ENCODE results near the gene TRIM13.
"Not testable (repeated sequence)": the region's sequence is repeated elsewhere in the genome, so short reads cannot be mapped to it uniquely, and the experiment has no call there.

The TRIM13 gene

DNA sequence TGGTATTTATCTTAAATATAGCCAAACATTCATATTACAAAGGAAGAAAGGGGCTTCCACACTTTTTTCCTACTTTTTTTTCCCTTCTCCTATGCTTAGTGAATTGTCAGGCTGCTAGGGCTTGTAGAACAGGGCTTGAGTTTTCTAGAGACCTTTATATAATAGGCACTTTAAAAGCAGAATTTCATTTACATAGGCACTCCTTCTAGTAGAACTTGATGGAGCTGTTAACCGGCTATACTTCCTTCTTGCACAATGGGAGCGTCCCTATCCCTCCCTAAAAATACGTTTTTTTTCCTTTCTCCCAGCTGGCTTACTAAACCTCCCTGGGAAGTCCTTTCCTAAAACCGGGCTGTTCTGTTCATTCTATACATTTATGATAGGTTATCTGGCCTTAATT is 1.1 kb downstream of the TRIM13 start:
- DNase-seq (ENCODE audit: low read depth) = no peak

DNA sequence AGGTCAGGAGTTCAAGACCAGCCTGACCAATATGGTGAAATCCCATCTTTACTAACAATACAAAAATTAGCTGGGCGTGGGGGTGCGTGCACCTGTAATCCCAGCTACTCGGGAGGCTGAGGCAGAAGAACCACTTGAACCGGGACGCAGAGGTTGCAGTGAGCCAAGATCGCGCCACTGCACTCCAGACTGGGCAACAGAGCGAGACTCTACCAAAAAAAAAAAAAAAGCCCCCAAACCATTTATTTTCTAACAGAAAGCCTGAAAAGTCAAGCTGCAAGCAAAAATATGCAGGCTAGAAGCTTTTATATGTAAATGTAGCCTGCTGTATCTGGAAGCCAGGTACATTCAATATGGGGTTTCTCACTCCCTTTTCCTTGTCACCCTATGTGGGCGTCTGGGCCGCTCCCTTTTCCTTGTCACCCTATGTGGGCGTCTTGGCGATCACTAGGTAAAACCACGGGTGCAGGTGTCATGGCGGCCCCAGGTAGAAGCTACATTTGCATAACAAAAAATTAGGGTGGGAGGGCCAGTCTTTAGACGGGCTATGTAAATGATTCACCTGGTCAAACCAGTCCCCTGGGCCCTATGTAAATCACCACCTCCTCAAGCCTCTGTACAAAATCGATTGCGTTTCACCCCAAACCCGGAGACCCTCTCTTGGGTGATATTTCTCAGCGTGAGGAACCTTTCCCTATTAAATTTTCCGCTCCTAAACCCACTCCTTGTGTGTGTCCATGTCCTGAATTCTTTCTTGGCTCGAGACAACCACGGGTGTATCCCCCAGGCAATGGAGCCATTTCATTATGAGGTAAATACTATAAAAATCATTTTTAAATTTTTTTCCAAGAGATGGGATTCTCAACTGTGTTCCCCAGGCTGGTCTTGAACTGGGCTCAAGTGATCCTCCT is 2.1 kb downstream of the TRIM13 start:
- no peak for DNase-seq (ENCODE audit: low read depth)

DNA sequence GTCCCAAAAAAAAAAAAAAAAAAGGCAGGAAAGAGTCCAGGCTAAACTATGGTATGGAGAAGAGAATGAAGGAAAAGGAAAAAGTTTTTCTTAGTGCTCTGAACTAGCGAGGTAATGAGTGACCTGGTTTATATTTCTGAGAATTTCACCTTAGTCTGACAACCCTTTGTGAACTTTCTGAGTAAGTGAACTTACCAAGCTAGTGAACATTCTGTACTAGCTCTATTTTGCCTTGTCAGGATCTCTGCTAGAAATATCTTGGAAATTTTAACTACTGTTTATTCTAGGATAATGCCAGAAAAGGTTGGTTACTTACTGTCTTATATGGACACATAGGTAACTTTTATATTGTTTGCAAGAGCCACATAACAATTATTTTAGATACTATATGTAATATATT is 4.4 kb downstream of the TRIM13 start:
- no peak for DNase-seq (ENCODE audit: low read depth)

DNA sequence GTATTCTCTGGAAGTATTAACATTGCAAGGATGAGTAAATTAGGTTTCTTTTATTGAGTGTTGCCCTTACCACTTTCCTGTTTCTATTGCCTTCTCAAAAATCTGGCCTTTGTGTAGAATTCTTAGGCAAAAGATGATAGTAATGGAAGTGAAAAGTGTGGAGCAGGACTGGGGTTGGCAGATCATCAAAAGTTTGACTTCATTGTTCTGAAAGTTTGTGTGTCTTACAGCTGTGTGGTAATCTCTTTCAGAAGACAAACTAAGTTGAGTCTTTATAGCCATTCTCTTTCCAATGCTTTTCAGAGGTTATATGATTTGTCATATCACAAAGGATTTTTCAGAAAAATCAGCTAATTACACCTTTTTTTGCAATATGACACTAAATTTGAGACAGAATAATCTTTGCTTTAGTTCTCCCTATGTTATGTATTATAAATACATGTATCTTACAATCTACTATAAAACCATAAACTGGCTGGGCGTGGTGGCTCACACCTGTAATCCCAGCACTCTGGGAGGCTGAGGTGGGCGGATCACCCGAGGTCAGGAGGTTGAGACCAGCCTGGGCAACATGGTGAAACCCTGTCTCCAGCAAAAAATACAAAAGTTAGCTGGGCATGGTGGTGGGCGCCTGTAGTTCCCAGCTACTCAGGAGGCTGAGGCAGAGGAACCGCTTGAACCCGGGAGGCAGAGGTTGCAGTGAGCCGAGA is 9.7 kb downstream of the TRIM13 start:
- DNase-seq (ENCODE audit: low read depth) = no peak

DNA sequence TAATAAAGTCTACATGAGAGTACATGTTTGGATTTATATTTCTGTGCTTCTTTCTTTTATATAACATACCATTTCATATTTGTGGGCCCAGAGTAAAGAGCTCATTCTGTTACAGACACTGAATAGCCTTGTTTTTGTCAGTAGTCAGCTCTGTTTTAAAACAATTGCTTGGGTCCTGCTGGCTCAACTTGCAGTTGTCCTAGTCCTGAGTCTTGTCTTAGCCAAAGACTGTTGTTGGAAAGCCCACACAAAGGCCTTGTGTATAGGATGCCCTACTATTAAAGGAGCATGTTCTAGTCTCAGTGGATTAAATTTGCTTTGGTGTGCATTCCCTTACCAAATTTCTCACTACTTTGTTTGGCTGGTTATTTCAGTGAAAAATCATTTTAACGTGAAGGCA is 14.6 kb downstream of the TRIM13 start:
- no peak for DNase-seq (ENCODE audit: low read depth)

DNA sequence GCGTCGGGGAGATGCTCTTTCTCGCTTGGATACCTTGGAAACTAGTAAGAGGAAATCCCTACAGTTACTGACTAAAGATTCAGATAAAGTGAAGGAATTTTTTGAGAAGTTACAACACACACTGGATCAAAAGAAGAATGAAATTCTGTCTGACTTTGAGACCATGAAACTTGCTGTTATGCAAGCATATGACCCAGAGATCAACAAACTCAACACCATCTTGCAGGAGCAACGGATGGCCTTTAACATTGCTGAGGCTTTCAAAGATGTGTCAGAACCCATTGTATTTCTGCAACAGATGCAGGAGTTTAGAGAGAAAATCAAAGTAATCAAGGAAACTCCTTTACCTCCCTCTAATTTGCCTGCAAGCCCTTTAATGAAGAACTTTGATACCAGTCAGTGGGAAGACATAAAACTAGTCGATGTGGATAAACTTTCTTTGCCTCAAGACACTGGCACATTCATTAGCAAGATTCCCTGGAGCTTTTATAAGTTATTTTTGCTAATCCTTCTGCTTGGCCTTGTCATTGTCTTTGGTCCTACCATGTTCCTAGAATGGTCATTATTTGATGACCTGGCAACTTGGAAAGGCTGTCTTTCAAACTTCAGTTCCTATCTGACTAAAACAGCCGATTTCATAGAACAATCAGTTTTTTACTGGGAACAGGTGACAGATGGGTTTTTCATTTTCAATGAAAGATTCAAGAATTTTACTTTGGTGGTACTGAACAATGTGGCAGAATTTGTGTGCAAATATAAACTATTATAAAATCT is 15.7 kb downstream of the TRIM13 start:
- no peak for DNase-seq (ENCODE audit: low read depth)

DNA sequence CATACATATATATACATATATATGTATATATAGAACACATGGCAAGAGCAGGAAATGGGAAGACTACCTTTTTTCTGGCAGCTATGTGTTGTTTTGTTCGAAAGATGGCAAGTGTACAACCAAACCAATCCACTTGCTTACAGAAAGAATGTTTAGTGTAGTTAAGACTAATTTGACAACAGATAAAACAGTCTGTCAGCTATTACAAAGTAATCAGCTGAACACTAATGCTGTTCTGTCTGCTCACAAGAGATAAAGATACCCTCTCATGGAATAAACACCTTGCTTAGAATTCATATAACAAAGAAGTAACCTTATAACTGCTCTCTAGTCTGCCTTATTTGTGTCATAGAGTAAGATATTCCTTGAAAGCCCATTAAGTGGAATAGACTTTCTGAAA is 17.5 kb downstream of the TRIM13 start:
- no peak for DNase-seq (ENCODE audit: low read depth)

DNA sequence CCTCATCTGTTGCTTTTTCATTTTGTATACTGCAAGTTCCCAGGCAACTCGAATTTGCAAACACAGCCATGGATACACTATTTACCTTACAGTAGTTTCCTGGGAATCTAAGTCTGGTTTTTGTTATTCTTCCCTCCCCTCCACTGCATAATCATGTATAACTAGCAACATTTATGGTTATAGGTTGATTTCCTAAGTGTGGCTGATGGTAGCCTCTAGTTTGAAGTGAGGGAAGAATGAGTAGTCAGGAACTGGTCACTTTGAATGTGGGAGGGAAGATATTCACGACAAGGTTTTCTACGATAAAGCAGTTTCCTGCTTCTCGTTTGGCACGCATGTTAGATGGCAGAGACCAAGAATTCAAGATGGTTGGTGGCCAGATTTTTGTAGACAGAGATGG is 18.4 kb downstream of the TRIM13 start, which contains the start of gene KCNRG:
Gene KCNRG, plus strand, starts transcription at position 187 of the 400 bp plus-strand sequence. Its CDS starts 50 bp downstream, at position 237.
- DNase-seq (ENCODE audit: low read depth) = no peak

DNA sequence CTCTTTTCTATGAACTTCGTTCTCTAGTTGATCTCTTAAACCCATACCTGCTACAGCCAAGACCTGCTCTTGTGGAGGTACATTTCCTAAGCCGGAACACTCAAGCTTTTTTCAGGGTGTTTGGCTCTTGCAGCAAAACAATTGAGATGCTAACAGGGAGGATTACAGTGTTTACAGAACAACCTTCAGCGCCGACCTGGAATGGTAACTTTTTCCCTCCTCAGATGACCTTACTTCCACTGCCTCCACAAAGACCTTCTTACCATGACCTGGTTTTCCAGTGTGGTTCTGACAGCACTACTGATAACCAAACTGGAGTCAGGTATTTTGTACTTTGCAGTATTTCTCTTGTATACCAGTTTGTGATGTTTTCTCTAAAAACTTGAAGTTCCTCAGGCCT is 18.9 kb downstream of the TRIM13 start:
- no peak for DNase-seq (ENCODE audit: low read depth)

DNA sequence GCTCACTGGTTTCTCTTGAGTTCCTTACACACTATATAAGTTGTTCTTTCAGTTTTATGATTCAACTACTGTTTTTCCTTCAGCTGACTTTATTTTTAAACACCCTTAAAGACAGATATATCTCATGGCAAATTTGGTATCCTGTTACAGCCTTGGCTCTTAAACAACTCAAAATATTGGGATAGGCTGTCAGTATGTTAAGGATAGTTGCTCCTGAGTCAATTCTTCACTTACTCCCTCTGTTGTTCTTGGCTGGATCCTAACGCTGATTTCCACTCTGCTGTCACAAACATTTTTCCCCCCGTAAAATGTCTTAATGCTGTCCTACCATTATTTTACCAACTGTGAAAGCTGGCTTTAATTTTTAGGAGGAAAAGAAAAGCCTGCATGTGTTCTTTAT is 19.6 kb downstream of the TRIM13 start:
- DNase-seq (ENCODE audit: low read depth) = no peak

DNA sequence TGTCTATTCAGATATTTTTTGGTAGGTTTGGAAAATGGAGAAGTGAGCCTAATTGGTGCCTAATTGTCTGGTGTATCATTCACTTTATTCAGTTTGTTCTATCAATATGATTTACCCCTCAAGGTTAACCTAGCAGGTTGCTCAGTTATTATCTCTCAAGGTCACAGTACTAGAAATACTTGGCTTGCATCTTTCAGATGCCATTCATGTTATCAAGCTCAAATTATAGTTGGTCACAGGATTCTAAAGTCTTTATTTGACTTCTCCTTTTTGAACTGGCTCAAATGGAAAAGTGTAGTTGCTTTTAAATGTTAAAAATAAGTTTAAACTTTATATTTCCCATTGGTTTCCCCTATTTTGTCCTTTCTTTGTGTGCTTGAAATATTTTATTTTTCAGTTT is 21.0 kb downstream of the TRIM13 start:
- no peak for DNase-seq (ENCODE audit: low read depth)

DNA sequence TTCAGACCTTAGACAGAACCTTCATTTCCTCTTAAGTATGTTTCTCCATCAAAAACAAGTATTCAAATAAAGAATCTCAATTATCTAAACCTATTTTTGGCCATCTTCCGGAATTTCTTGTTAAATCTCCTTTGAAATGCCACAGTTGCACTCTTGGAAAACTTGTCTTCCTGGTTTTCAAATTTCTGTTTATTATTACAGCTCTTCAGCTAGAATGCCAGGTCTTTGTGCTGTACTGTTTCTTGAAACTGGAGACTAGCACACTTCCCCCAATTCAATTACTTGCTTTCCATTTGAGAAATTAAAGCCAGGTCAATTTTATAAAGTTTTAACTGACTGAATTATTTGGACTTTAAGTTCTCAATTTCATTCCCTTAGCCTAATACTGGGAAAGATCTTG is 28.6 kb downstream of the TRIM13 start:
- DNase-seq (ENCODE audit: low read depth) = no peak

DNA sequence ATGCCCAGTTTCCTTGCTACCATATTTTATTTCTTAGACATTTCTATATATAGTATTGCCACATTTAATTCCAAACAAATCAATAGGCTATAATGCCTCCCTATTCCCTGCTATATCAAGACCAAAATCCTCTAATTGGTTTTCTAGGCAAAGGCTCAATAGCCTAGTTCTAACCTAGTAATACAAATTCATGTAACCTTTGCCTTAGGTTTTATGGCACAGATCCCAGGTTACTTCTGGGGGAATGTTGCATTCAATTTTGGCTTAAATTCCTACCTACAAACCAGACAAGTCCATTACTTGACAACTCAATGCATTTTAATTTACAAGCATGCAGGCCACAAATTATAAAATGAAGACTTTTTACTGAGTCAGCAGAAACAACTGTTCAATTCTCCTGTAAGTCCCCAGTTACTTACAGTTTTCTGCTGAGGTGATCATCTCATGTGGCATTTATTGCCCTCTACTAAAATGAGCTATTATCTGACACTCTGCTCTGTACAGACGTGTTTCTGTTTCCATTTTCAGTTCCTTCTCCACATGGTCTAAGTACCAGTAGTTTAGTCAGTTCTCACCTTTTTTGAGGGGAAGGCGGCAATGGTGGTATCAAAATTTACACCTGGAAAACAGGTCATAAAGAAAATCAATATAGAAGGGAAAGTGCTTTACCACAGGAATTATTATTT is 30.1 kb downstream of the TRIM13 start:
- DNase-seq (ENCODE audit: low read depth) = no peak

DNA sequence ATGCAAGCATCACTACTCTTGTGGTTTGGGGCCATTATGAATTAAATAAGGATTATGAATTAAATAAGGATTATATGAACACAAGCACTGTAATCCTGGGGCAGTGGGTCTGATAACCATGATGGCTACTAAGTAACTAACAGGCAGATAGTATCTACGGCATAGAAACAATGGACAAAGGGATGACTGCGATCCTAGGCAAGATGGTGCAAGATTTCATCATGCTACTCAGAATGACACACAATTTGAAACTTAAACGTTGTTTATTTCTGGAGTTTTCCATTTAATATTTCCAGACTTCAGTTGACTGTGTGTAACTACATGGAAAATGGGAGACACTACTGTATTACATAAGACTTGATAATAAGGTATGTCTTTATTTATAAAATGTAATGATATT is 33.5 kb downstream of the TRIM13 start:
- no peak for DNase-seq (ENCODE audit: low read depth)

DNA sequence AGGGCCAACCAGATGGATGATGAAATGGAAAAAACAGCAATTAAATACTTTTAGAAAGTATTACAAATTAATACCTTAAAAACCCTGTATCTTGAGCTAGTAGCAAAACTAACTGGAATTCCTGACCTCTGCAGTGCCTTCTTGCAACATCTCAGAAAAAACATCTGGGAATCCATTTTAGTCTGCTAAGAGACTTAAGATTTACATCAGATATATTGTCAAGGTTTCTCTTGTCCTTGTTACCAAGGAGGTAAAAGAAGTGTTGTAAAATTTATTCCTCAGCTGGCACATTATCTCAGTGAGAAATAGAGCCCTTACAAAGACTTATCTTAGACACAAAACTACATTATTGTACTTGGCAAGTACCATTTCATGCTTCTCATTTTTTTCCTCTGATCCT is 36.9 kb downstream of the TRIM13 start:
- no peak for DNase-seq (ENCODE audit: low read depth)

DNA sequence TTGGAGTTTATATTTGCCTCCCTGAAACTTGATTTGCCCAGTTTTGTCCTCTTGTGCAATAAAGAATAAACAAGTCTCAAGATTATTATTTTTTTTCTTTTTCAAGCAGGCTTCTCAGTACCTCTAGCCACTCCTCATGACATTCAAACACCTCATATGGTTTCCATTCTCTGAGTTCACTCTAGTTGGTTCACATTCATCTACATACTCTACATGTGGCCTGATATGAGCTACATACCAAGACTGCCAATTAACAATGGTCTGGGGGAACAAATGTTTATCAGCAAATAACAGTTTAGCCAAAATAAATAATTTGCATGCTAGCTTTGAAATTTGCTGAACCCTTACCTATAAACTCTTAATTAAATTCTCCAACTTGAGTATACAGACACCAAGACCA is 40.9 kb downstream of the TRIM13 start:
- no peak for DNase-seq (ENCODE audit: low read depth)

DNA sequence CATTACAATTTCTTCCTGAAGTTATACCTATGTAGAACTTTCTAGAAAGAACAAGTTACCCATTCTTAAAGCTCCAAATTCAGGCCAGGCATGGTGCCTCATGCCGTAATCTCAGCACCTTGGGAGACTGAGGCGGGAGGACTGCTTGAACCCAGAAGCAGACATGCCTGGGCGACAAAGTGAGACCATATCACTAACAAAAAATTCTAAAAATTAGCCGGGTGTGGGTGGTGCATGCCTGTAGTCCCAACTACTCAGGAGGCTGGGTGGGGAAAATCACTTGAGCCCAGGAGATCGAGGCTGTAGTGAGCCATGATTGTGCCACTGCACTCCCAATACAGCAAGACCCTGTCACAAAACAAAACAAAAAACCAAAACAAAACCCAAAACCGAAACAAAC is 41.4 kb downstream of the TRIM13 start:
- DNase-seq (ENCODE audit: low read depth) = no peak

DNA sequence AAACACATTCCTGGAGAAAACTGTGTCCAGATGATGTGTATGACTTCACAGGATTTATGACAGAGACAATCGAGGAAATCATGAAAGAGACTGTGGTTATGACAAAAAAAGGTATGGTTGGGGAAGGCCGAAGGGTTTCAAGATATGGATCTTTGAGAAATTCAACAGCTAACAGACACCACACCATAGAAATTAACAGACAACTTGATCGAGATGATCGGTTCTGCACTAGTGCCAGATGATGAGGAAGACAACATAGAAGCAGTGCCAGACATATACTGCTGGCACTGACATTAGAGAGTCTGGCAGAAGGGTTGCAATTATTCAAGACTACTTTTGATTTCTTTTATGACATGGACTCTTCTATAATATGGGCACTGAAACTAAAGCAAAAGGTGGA is 55.6 kb downstream of the TRIM13 start:
- DNase-seq (ENCODE audit: low read depth) = no peak

DNA sequence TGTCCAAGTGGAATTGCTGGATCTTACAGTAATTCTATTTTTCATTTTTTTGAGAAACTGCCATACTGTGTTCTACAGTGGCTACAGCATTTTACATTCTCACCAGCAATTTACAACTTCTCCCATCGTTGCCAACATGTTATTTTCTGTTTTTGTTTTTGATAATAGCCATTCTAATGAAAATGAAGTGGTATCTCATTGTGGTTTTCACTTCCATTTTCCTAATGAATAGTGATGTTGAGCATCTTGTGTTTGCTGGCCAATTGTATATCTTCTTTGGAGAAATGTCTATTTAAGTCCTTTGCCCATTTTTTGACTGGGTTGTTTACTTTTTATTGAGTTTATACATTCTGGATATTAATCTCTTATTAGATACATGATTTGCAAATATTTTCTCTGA is 57.0 kb downstream of the TRIM13 start:
- no peak for DNase-seq (ENCODE audit: low read depth)

DNA sequence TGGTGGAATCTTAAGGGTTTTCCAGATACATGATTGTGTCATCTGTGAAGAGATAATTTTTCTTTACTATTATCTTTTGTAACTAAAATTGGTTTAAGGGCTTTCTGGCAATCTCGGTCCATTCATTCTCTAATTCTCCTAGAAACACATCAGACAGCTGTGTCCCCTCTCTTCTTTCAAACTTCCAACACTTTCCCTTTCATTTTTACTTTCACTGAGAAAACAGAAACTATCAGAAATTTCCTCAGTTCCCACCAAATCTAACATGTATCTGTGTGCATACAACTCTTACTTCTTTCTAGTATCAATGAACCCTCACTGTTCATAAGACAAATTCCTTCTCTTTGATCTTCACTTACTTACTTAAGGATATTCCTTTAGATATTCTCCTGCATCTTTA is 58.6 kb downstream of the TRIM13 start:
- DNase-seq (ENCODE audit: low read depth) = no peak

DNA sequence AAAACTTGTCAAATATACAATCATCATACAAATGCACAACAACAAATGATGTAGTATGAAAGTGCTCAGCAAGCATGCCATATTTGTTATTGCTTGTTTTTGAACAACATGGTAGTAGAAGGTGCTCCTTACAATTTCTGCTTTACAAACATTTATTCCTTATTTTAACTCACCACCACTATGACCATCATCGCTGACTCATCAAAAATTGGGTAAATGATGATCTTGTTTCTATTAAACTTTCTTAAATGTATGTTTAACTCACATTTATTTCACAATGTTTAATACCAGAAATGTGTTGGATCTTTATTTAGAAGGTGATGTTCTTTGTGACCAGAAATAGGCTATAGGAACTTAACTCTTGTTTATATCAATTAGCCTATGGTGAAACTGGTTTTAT is 63.9 kb downstream of the TRIM13 start:
- no peak for DNase-seq (ENCODE audit: low read depth)

DNA sequence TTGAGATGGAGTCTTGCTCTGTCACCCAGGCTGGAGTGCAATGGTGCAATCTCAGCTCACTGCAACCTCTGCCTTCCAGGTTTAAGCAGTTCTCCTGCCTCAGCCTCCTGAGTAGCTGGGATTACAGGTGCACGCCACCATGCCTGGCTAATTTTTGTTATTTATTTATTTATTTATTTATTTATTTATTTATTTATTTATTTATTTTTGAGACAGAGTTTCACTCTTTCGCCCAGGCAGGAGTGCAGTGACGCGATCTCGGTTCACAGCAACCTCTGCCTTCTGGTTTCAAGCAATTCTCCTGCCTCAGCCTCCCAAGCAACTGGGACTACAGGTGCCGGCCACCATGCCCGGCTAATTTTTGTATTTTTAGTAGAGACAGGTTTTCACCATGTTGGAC is 65.5 kb downstream of the TRIM13 start:
- DNase-seq (ENCODE audit: low read depth) = not testable (repeated sequence)
